Heart left ventricle (tissue), 16 donors: ENCODE measurements around the gene APOBEC3F. TPM values are rescaled to one million over a fixed set of nuclear protein-coding genes. Genes with fewer than 3 reads are reported as not detected.
A peak's percentile ranks its signal among the peaks of the same experiment; 100 is the strongest.

ENCODE experiments used
- ATAC-seq, 4 donors: fragments of 200-7000 bp; cut with Tn5 transposase; one replicate each; pipeline ENCODE4 v1.9.1; 2020 to 2022; ENCODE audit warnings: moderate library complexity in 4 of 4, mild to moderate bottlenecking in 3 of 4, moderate number of reproducible peaks in 1 of 4
- DNase-seq, 5 donors: peaks; one replicate each; pipeline ENCODE4 v3.0.0-alpha.2; 2020
- H3K27ac ChIP-seq, 12 donors: fragments of 200-600 bp; sonication (generic) in 4 of 12; one replicate each; pipeline versions ENCODE4 v1.5.0 to v1.8.0; 2016 to 2022; ENCODE audit warnings: mild to moderate bottlenecking in 2 of 12
- H3K27me3 ChIP-seq, 9 donors: fragments of 200-600 bp; sonication (generic) in 2 of 9; one replicate each; pipeline versions ENCODE4 v1.5.1 to v1.8.0; 2016 to 2022; ENCODE audit warnings: mild to moderate bottlenecking in 3 of 9
- H3K36me3 ChIP-seq, 9 donors: fragments of 200-600 bp; sonication (generic) in 2 of 9; one replicate each; pipeline versions ENCODE4 v1.5.0 to v1.8.0; 2018 to 2022; ENCODE audit warnings: mild to moderate bottlenecking in 2 of 9
- H3K4me1 ChIP-seq, 12 donors: fragments of 200-600 bp; sonication (generic) in 4 of 12; one replicate each; pipeline versions ENCODE4 v1.5.0 to v1.8.0; 2016 to 2022; ENCODE audit warnings: mild to moderate bottlenecking in 3 of 12
- H3K4me3 ChIP-seq, 12 donors: fragments of 200-600 bp; sonication (generic) in 4 of 12; one replicate each; pipeline versions ENCODE4 v1.5.0 to v1.8.0; 2017 to 2022; ENCODE audit warnings: mild to moderate bottlenecking in 9 of 12, moderate library complexity in 4 of 12
- H3K9me3 ChIP-seq, 12 donors: fragments of 200-600 bp; sonication (generic) in 4 of 12; one replicate each; pipeline versions ENCODE4 v1.5.0 to v1.8.0; 2016 to 2022; ENCODE audit warnings: mild to moderate bottlenecking in 1 of 12
- CTCF ChIP-seq, 12 donors: fragments of 200-600 bp; sonication (generic) in 4 of 12; IDR thresholded peaks; one replicate each; pipeline versions ENCODE4 v1.5.0 to v1.8.0; 2018 to 2022; ENCODE audit warnings: antibody characterized with exemption in 12 of 12, mild to moderate bottlenecking in 5 of 12
- POLR2A ChIP-seq, 2 donors: fragments of 450-650 bp; IDR thresholded peaks; one replicate each; pipeline ENCODE4 v1.6.1; 2017; ENCODE audit warnings: antibody characterized with exemption in 2 of 2, mild to moderate bottlenecking in 2 of 2, moderate library complexity in 2 of 2
- WGBS, 4 donors: extraction: QIAGEN DNeasy Blood & Tissue Kit in 2 of 4; methylation state at CpG; one replicate each; pipeline versions ENCODE4 v1.1.5 to v1.1.7; 2013 to 2018; 5-methylcytosine and 5-hydroxymethylcytosine counted together
- intact Hi-C, 10 donors: fragments of 100-400 bp; cut with DNase I; formaldehyde crosslinking; loops; one replicate each; pipeline versions ENCODE4 v1.11.1 to v1.14.2; 2022
- polyA plus RNA-seq, 2 donors: library from polyadenylated mRNA; stranded (reverse); fragments of 200-250 nt; gene quantifications; one replicate each; pipeline ENCODE4 v1.2.3, GENCODE V29; 2013
- total RNA-seq, 9 donors: library from RNA; depleted of rRNA in 2 of 9; stranded (reverse); fragments of >200 nt in 2 of 9; fragmentation: NEBNext Ultra II Directional in 3 of 9; extraction: Animal tissue kit (Norgen Biotek cat#: 25700) in 3 of 9; gene quantifications; one replicate each; pipeline versions ENCODE4 v1.1.0 to v1.2.4, GENCODE V29; 2016 to 2023
- donor health status: ischemic (EF 13 %, LVEDD 7.1; RV severe dilation, severe dysfunction).
- donor health status: healthy with polysubstance abuse.
- donor health status: DM: no; HTN: yes; CAD: no.
- donor health status: DM: no; HTN: no; CAD: no.
- donor health status: ischemic (EF 25% LVEDD 6.9; RV normal size, moderate dysfunction).
- donor health status: ischemic (EF 25% LVEDD 5.7; RV mildly dilated, moderate dysfunction).
- donor health status: healthy.
- donor health status: DM: yes; HTN: yes; CAD: no.
- donor health status: ischemic (EF 35%, LVEDD 5.7; RV mildly dilated, moderate dysfunction).
- donor health status: nonischemic (EF 11% LVEDD 7.7; RV severe dilation, severe dysfunction).
- donor health status: DM: yes; HTN: yes; CAD: no.
- donor health status: PGD.
- donor health status: ischemic (EF 29% LVEDD 5.4; RV normal size, mild dysfunction).
- donor health status: nonischemic (EF 23%, LVEDD 6.1; RV moderate dilation, normal function).

APOBEC3F gene
- total and polyA plus RNA-seq, 11 donors, result 1.2 to 18.2 (median 4.3) TPM

- peaks cover 0 to 5% (median 0%) of the 10 kb centered on the region in 9 donors for H3K27me3 ChIP-seq
- intact Hi-C loops, result no loop called here
- H3K4me3 ChIP-seq, result no peak overlapping the region
- no peaks in the 10 kb centered on the region for H3K36me3 ChIP-seq
- TF ChIP-seq CTCF (IDR thresholded peaks at IDR 0.05) (no peak), POLR2A (IDR thresholded peaks at IDR 0.05) (no peak)
- H3K27ac ChIP-seq, result peak overlapping the region in 1 of 12 donors; percentile 69
- H3K9me3 ChIP-seq, result no peaks in the 10 kb centered on the region
- DNase-seq (no peak), ATAC-seq (no peak)
- WGBS, 4 donors, result 87 to 93% (median 91%) methylated on average over 14 of the region's 14 CpGs
- H3K4me1 ChIP-seq, result peaks cover 0 to 61% (median 2%) of the 10 kb centered on the region in 12 donors
Observed at GRCh38 chr22:39094717-39095389, 54.2 kb downstream of the APOBEC3F start.

- no peak for DNase-seq
- Histone ChIP-seq H3K9me3 (no peaks in the 10 kb centered on the region), H3K4me1 (peaks cover 0 to 57% (median 2%) of the 10 kb centered on the region in 12 donors), H3K36me3 (no peaks in the 10 kb centered on the region), H3K27me3 (no peaks in the 10 kb centered on the region), H3K27ac (peak overlapping the region in 1 of 12 donors; percentile 37), H3K4me3 (no peak overlapping the region)
- TF ChIP-seq POLR2A (IDR thresholded peaks at IDR 0.05) (no peak), CTCF (IDR thresholded peaks at IDR 0.05) (no peak)
- 76 to 86% (median 82%) methylated on average over 2 to 3 of the region's 3 CpGs for WGBS, 4 donors
- intact Hi-C loops, result no loop called here
- no peak for ATAC-seq
Observed at GRCh38 chr22:39095971-39096370, 55.3 kb downstream of the APOBEC3F start.

GRCh38 chr22:39097098-39098020, 56.7 kb downstream of the APOBEC3F start, which contains the start of gene APOBEC3H:
Gene APOBEC3H, plus strand, starts transcription at chr22:39097244. Its CDS starts 3,035 bp downstream, at chr22:39100279.
- intact Hi-C loops, result no loop called here
- Histone ChIP-seq H3K27ac (peak within 1 kb of the TSS in 8 of 12 donors; percentile 13 to 80 (median 36)), H3K9me3 (no peaks in the 10 kb centered on the region), H3K4me3 (peak within 1 kb of the TSS in 1 of 12 donors; percentile 40), H3K36me3 (no peaks in the 10 kb centered on the region), H3K27me3 (peaks cover 0 to 6% (median 0%) of the 10 kb centered on the region in 9 donors), H3K4me1 (peaks cover 0 to 51% (median 2%) of the 10 kb centered on the region in 12 donors)
- WGBS, 4 donors, result 67 to 84% (median 81%) methylated on average over 9 of the region's 9 CpGs
- ATAC-seq (peak in 3 of 4 donors; percentile 59 to 73 (median 61)), DNase-seq (peak in 2 of 5 donors; percentile 32 to 41)
- TF ChIP-seq CTCF (IDR thresholded peaks at IDR 0.05) (no peak), POLR2A (IDR thresholded peaks at IDR 0.05) (no peak)

GRCh38 chr22:39098026-39098425, 57.4 kb downstream of the APOBEC3F start:
- Histone ChIP-seq H3K27me3 (peaks cover 0 to 6% (median 0%) of the 10 kb centered on the region in 9 donors), H3K4me1 (peaks cover 0 to 45% (median 2%) of the 10 kb centered on the region in 12 donors), H3K9me3 (no peaks in the 10 kb centered on the region), H3K36me3 (no peaks in the 10 kb centered on the region), H3K27ac (peak overlapping the region in 1 of 12 donors; percentile 80), H3K4me3 (no peak overlapping the region)
- TF ChIP-seq POLR2A (IDR thresholded peaks at IDR 0.05) (no peak), CTCF (IDR thresholded peaks at IDR 0.05) (no peak)
- 74 to 88% (median 83%) methylated on average over 6 of the region's 6 CpGs for WGBS, 4 donors
- intact Hi-C loops, result no loop called here
- ATAC-seq (no peak), DNase-seq (no peak)
